Natural killer cell (primary cell): ENCODE data around the gene ADGRG7. TPM values are rescaled to one million over a fixed set of nuclear protein-coding genes. Genes with fewer than 3 reads are reported as not detected.

Experiments
- ATAC-seq, 3 donors: fragments of 150-1000 bp in 2 of 3; fragments of 200-7000 bp in 1 of 3; cut with Tn5 transposase; 1 replicate in 1 of 3; 2 replicates in 2 of 3; pipeline ENCODE4 v1.10.0; 2021; ENCODE audit warnings: mild to moderate bottlenecking in 2 of 3, moderate library complexity in 2 of 3
- DNase-seq, 2 donors: peaks; one replicate each; pipeline versions ENCODE4 v3.0.0 to v3.0.0-alpha.2; 2013 to 2021; ENCODE audit warnings: mixed read lengths in 1 of 2
- H3K27ac ChIP-seq: one replicate; pipeline ENCODE4 v1.5.1; 2013; ENCODE audit warnings: mild to moderate bottlenecking, low read length
- H3K27me3 ChIP-seq: one replicate; pipeline ENCODE4 v1.6.1; 2013; ENCODE audit warnings: low read length; ENCODE audit not compliant: control insufficient read depth, insufficient read depth
- H3K36me3 ChIP-seq: one replicate; pipeline ENCODE4 v1.6.1; 2013; ENCODE audit warnings: low read length; ENCODE audit not compliant: control insufficient read depth, insufficient read depth
- H3K4me1 ChIP-seq: one replicate; pipeline ENCODE4 v1.6.1; 2013; ENCODE audit warnings: low read length; ENCODE audit not compliant: control insufficient read depth, insufficient read depth
- H3K4me3 ChIP-seq: one replicate; pipeline ENCODE4 v1.5.1; 2013; ENCODE audit warnings: low read length
- H3K9me3 ChIP-seq: one replicate; pipeline ENCODE4 v1.6.1; 2013; ENCODE audit warnings: low read length; ENCODE audit not compliant: control insufficient read depth, insufficient read depth
- H3K27ac Mint-ChIP-seq, 2 donors: one replicate each; pipeline ENCODE4 v1.8.0; 2022; ENCODE audit warnings: mild to moderate bottlenecking in 2 of 2, mixed read lengths in 2 of 2, moderate library complexity in 1 of 2
- H3K27me3 Mint-ChIP-seq, 2 donors: one replicate each; pipeline ENCODE4 v1.8.0; 2022; ENCODE audit warnings: low read depth in 2 of 2, mixed read lengths in 2 of 2
- H3K36me3 Mint-ChIP-seq: one replicate; pipeline ENCODE4 v1.8.0; 2022; ENCODE audit warnings: mixed read lengths
- H3K4me1 Mint-ChIP-seq, 2 donors: one replicate each; pipeline ENCODE4 v1.8.0; 2022; ENCODE audit warnings: mixed read lengths in 2 of 2
- H3K4me3 Mint-ChIP-seq: one replicate; pipeline ENCODE4 v1.8.0; 2022; ENCODE audit warnings: mild to moderate bottlenecking, moderate library complexity, mixed read lengths
- H3K9me3 Mint-ChIP-seq, 2 donors: one replicate each; pipeline ENCODE4 v1.8.0; 2022; ENCODE audit warnings: mixed read lengths in 2 of 2
- CTCF ChIP-seq: fragments of 200-600 bp; IDR thresholded peaks from one replicate; pipeline ENCODE4 v1.8.0; 2022; ENCODE audit warnings: antibody characterized with exemption
- WGBS: methylation state at CpG from one replicate; pipeline ENCODE4 v1.1.7; 2013; ENCODE audit warnings: missing lambda C conversion rate; ENCODE audit not compliant: insufficient coverage; 5-methylcytosine and 5-hydroxymethylcytosine counted together
- intact Hi-C: fragments of 100-400 bp; cut with micrococcal nuclease; formaldehyde crosslinking; loops from one replicate; pipeline ENCODE4 v1.14.2; 2022
- total RNA-seq, 4 donors: library from RNA; stranded (reverse); fragments of 120-200 nt in 1 of 4; gene quantifications; one replicate each; pipeline versions ENCODE4 v1.2.3 to v1.2.4, GENCODE V29; 2013 to 2022

The ADGRG7 gene
- total RNA-seq, 3 donors from 2014 or later (not counting 1 experiment from before 2014, with no cell fraction given) = not detected

GRCh38 chr3:100698736-100699135 lies 89.3 kb downstream of the ADGRG7 start:
- Histone ChIP-seq H3K36me3 (no peaks in the 10 kb centered on the region), H3K27ac (no peak overlapping the region), H3K4me1 (no peaks in the 10 kb centered on the region), H3K4me3 (no peak overlapping the region), H3K9me3 (no peaks in the 10 kb centered on the region), H3K27me3 (peaks cover 5% of the 10 kb centered on the region)
- 93% methylated on average over 2 of the region's 3 CpGs for WGBS
- Mint-ChIP-seq H3K36me3 (no peaks in the 10 kb centered on the region), H3K27me3 (peaks cover 53 to 78% of the 10 kb centered on the region in 2 donors), H3K9me3 (no peaks in the 10 kb centered on the region), H3K4me3 (no peak overlapping the region), H3K4me1 (no peaks in the 10 kb centered on the region), H3K27ac (no peak overlapping the region)
- TF ChIP-seq CTCF = no peak
- ATAC-seq = no peak
- intact Hi-C loops = no loop called here
- no peak for DNase-seq

- Mint-ChIP-seq H3K27me3 (peaks cover 51 to 75% of the 10 kb centered on the region in 2 donors), H3K27ac (no peak overlapping the region), H3K9me3 (no peaks in the 10 kb centered on the region), H3K4me3 (no peak overlapping the region), H3K4me1 (no peaks in the 10 kb centered on the region), H3K36me3 (no peaks in the 10 kb centered on the region)
- TF ChIP-seq CTCF = no peak
- Histone ChIP-seq H3K36me3 (no peaks in the 10 kb centered on the region), H3K4me1 (no peaks in the 10 kb centered on the region), H3K27me3 (peaks cover 5% of the 10 kb centered on the region), H3K4me3 (no peak overlapping the region), H3K27ac (no peak overlapping the region), H3K9me3 (no peaks in the 10 kb centered on the region)
- 73% methylated on average over 3 of the region's 5 CpGs for WGBS
- no peak for DNase-seq
- no peak for ATAC-seq
- intact Hi-C loops = loop anchor here (10.0 kb wide), 1 partner anchor 874 kb away; the partner anchor contains the start of gene PCNP
Measured at GRCh38 chr3:100700708-100701107, 91.3 kb downstream of the ADGRG7 start.

- no peaks in the 10 kb centered on the region for H3K9me3 ChIP-seq
- intact Hi-C loops = loop anchor here (10.0 kb wide), 1 partner anchor 872 kb away; the partner anchor contains the start of gene PCNP
- no peak for ATAC-seq
- Mint-ChIP-seq H3K4me1 (no peaks in the 10 kb centered on the region), H3K4me3 (no peak overlapping the region), H3K27ac (no peak overlapping the region), H3K36me3 (no peaks in the 10 kb centered on the region), H3K27me3 (peaks cover 52 to 82% of the 10 kb centered on the region in 2 donors), H3K9me3 (no peaks in the 10 kb centered on the region)
- no peaks in the 10 kb centered on the region for H3K4me1 ChIP-seq
- DNase-seq = no peak
- no peak overlapping the region for H3K4me3 ChIP-seq
- no peak overlapping the region for H3K27ac ChIP-seq
- peaks cover 8% of the 10 kb centered on the region for H3K27me3 ChIP-seq
- H3K36me3 ChIP-seq = no peaks in the 10 kb centered on the region
- WGBS = 67% methylated on average over 3 of the region's 4 CpGs
- TF ChIP-seq CTCF = no peak
Measured at GRCh38 chr3:100702082-100702979, 92.9 kb downstream of the ADGRG7 start.
